Mucosa of stomach (tissue), 1 donor: ENCODE data around the gene ALPI.

Experiments
- H3K27me3 ChIP-seq: one replicate; pipeline ENCODE4 v1.7.0; 2013; ENCODE audit warnings: mild to moderate bottlenecking, low read length; ENCODE audit not compliant: control insufficient read depth, insufficient read depth
- H3K36me3 ChIP-seq: one replicate; pipeline ENCODE4 v1.7.0; 2013; ENCODE audit warnings: low read length; ENCODE audit not compliant: control insufficient read depth, insufficient read depth
- H3K4me1 ChIP-seq: one replicate; pipeline ENCODE4 v1.7.0; 2013; ENCODE audit warnings: mild to moderate bottlenecking, low read length; ENCODE audit not compliant: control insufficient read depth, insufficient read depth
- H3K4me3 ChIP-seq: one replicate; pipeline ENCODE4 v1.7.0; 2013; ENCODE audit warnings: low read length
- H3K9ac ChIP-seq: one replicate; pipeline ENCODE4 v1.7.0; 2013; ENCODE audit warnings: mild to moderate bottlenecking, low read length, moderate library complexity
- H3K9me3 ChIP-seq: one replicate; pipeline ENCODE4 v1.7.0; 2013; ENCODE audit warnings: mild to moderate bottlenecking, low read length, moderate library complexity; ENCODE audit not compliant: control insufficient read depth
- donor health status: Pancreatic carcinoma.

ALPI gene

DNA sequence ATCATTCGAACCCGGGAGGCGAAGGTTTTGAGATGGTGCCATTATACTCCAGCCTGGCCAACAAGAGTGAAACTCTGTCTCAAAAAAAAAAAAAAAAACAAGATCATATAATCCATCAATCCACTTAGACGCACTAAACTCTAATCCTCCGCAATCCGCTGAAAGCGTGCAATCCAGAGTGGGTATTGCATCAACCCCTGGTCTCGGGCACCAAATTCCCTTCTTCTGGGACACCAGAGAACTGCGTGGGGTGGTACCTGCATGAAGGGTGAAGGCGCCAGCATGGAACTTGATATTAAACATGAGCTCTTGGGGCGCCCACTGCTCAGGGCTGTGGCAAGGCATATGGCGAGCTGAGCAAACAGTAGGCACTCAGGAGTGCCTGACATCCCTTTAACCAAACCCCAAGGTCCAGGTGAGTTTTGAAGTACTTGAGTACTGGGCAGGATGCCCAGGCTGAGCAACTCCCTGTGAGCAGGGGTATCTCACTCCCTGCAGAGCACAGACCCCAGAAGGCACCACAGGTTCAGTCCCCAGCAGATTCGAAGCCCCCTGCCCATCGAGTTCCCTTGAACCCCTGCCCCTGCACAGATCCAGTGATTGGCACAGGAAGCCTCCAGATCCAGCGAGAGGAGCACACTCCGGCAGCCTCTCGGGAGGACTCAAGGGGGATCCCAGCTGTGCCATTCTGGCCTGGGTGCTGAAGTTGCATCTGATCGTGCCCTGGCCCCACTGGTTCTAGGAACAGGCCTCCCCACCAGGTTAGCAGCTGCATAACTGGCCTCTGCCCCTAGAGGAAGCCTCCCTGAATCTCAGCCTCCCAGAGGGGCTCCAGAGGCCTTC is 8.0 kb downstream of the ALPI start:
- H3K4me3 ChIP-seq = no peak overlapping the region
- H3K4me1 ChIP-seq = no peaks in the 10 kb centered on the region
- no peaks in the 10 kb centered on the region for H3K9me3 ChIP-seq
- peaks cover 14% of the 10 kb centered on the region for H3K27me3 ChIP-seq
- no peak overlapping the region for H3K9ac ChIP-seq
- H3K36me3 ChIP-seq = no peaks in the 10 kb centered on the region

GRCh38 chr2:232464544-232464885 is 8.6 kb downstream of the ALPI start:
- Histone ChIP-seq H3K36me3 (no peaks in the 10 kb centered on the region), H3K27me3 (peaks cover 8% of the 10 kb centered on the region), H3K4me1 (no peaks in the 10 kb centered on the region), H3K4me3 (no peak overlapping the region), H3K9me3 (no peaks in the 10 kb centered on the region), H3K9ac (no peak overlapping the region)

- H3K27me3 ChIP-seq = peaks cover 9% of the 10 kb centered on the region
- H3K9ac ChIP-seq = no peak overlapping the region
- no peaks in the 10 kb centered on the region for H3K4me1 ChIP-seq
- H3K4me3 ChIP-seq = no peak overlapping the region
- H3K9me3 ChIP-seq = no peaks in the 10 kb centered on the region
- H3K36me3 ChIP-seq = no peaks in the 10 kb centered on the region
Measured at GRCh38 chr2:232465061-232465460, 9.1 kb downstream of the ALPI start.

DNA sequence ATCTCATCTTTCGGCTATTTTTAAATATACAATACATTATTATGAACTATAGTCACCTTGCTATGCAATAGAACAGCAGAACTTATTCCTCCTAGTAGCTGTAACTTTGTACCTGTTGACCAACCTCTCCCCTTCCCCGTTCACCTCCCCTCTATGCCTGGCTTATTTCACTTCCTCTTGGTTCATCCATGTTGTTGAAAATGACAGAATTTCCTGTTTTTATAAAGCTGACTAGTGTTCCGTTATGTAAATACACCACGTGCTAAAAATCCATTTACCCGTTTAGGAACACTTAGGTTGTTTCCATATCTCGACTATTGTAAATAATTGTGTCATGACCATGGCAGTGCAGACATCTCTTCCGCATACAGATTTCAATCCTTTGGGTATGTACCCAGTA is 10.3 kb downstream of the ALPI start:
- no peak overlapping the region for H3K4me3 ChIP-seq
- H3K9me3 ChIP-seq = no peaks in the 10 kb centered on the region
- H3K27me3 ChIP-seq = peaks cover 9% of the 10 kb centered on the region
- H3K4me1 ChIP-seq = no peaks in the 10 kb centered on the region
- H3K36me3 ChIP-seq = no peaks in the 10 kb centered on the region
- H3K9ac ChIP-seq = no peak overlapping the region

DNA sequence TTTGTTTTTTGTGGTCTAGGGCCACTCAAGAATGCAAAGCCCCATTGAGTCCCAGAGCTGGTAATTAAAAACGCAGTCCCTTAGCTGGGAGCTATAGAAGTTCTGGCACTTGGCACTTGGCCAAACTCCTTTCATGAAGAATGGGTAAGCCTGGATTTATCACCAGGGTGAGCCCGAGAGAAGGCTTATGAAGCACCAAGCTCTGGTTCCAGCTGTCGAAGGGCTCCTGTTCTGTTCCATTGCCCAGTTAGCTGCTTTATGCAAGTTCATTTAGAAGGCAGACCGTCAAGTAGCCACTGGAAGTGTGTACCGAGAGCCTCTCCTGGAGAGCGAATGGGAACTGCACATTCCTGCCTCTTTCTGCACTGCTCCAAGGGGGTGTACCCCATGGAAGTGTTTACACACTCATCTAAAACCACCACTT is 17.5 kb downstream of the ALPI start:
- no peak overlapping the region for H3K9ac ChIP-seq

DNA sequence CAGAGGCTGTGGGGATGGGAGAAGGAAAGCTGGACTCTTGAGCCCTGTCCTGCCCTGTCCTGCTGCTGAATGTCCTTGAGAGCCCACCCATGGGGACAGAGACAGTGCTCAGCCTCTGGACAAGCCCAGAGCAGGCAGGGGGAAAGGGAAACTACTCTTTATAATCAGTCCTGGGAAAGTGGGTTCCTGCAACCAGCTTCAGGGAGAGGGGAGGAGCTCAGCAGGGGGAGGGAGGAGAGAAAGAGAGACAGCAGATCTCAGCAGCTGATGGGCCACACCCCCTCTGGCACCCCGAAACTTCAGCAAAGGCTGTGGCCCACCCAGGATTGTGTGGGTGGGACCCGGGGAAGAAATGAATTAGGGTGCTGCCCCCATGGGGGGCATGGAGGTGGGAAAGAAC is 20.1 kb downstream of the ALPI start:
- Histone ChIP-seq H3K27me3 (peaks cover 23% of the 10 kb centered on the region), H3K9ac (no peak overlapping the region), H3K4me1 (no peaks in the 10 kb centered on the region), H3K4me3 (no peak overlapping the region), H3K36me3 (no peaks in the 10 kb centered on the region), H3K9me3 (no peaks in the 10 kb centered on the region)

More for the DNA sequence above, 17.5 kb downstream of the ALPI start:
- Histone ChIP-seq H3K36me3 (no peaks in the 10 kb centered on the region), H3K4me1 (no peaks in the 10 kb centered on the region), H3K4me3 (no peak overlapping the region), H3K27me3 (peaks cover 26% of the 10 kb centered on the region), H3K9me3 (no peaks in the 10 kb centered on the region)

DNA sequence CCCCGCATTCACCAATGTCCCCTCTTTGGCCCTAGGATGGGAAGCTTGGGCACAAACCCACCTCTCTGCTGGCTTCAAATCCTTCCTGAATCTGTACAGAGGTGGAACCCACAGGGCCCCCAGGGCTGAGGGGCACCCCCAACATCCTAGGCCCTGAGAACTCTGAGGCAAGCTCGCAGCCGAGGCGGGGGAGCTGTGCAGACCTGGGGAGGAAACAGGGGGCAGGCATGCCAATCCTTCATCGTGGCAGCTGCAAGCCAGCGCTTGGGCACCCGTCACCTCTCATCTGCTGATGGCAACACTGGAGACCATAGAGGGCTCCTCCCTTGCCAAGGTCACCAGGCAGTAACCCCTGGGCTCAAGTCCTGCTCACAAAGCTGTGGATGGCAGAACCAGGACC is 20.8 kb downstream of the ALPI start:
- no peaks in the 10 kb centered on the region for H3K9me3 ChIP-seq
- H3K36me3 ChIP-seq = no peaks in the 10 kb centered on the region
- H3K4me1 ChIP-seq = no peaks in the 10 kb centered on the region
- H3K27me3 ChIP-seq = peaks cover 23% of the 10 kb centered on the region
- H3K4me3 ChIP-seq = no peak overlapping the region
- H3K9ac ChIP-seq = no peak overlapping the region

DNA sequence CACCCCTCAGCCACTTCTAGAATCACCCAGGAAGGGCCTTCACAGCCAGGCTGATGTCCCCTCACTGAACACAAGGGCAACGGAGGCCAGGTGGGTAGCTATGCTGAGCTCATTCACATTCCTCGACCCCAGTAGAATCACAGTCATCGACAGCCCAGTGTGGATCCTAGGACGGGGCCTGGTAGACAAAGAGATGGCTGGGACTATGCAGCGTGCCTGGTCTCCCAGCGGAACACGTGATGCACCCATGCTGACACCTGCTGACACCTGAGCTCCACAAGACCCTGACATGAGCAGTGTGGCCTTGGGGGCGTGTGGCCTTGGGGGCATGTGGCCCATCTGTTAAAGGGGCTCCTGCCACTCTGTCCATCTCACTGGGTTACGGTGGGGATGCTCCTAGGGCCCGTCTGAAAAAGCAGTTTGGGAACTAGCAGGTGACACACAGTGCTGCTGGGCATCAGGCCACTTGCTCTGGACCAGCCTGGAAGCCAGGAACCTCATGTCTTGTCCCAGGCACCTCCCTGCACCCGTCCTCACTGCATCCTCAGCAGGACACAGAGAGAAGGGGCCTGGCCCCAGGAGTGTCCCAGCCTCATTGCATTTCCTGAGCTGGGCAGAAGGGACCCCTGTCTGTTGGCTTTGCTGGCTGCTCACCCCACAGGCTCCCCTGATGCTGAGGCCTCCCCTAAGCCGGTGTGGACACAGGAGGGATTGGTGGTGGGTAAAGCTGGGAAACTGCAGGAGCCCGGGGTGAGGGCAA is 22.0 kb downstream of the ALPI start:
- no peak overlapping the region for H3K9ac ChIP-seq
- H3K27me3 ChIP-seq = peaks cover 21% of the 10 kb centered on the region
- H3K4me3 ChIP-seq = no peak overlapping the region
- no peaks in the 10 kb centered on the region for H3K4me1 ChIP-seq
- no peaks in the 10 kb centered on the region for H3K36me3 ChIP-seq
- H3K9me3 ChIP-seq = no peaks in the 10 kb centered on the region

GRCh38 chr2:232478571-232479340 is 22.8 kb downstream of the ALPI start:
- H3K9me3 ChIP-seq = no peaks in the 10 kb centered on the region
- H3K4me3 ChIP-seq = no peak overlapping the region
- H3K9ac ChIP-seq = no peak overlapping the region
- no peaks in the 10 kb centered on the region for H3K36me3 ChIP-seq
- no peaks in the 10 kb centered on the region for H3K4me1 ChIP-seq
- H3K27me3 ChIP-seq = peaks cover 18% of the 10 kb centered on the region

DNA sequence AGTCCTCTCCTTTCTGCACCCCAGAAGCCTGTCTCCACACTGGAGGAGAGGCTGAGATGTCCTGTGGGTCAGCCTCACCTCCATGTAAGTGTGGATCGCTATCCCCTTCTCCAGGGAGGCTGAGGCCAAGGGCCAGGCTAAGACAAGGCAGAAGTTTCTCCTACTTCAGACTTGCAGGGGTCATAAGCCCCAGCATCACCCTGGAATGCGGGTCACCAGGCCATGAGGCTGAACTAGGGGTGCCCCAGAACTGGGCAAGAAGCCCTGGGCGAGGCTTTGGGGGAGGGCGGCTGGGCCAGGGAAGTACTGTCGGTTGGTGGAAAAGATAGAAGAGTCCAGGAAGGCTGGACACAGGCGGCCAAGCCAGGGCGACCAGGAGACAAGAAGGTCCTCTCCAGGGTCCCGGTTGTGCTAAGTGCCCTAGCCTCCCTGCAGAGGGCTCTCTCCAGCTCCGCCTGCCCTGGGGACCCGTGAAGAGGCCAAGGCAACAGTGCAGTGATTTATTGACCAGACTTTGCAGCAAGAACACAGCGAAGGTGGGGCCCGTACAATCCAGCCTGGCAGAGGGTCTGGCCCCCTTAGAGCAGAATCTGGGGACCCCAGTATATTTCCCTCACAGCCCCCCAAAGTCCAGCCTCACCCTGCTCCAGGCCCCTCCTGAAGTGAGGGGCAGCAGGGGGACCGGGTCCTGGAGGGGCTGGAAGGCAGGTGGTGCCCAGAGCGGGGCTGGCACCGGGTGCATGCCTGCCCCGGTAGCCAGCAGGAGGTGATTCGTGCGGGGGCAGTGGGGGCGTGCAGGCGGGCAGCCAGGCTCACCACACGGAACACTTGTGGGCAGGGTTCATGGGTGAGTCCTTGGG is 23.6 kb downstream of the ALPI start:
- no peak overlapping the region for H3K9ac ChIP-seq
- no peaks in the 10 kb centered on the region for H3K4me1 ChIP-seq
- peaks cover 18% of the 10 kb centered on the region for H3K27me3 ChIP-seq
- no peaks in the 10 kb centered on the region for H3K9me3 ChIP-seq
- no peaks in the 10 kb centered on the region for H3K36me3 ChIP-seq
- no peak overlapping the region for H3K4me3 ChIP-seq
